NOMO-1 (cell line): ENCODE data around the gene PLXDC2.
A peak's percentile ranks its signal among the peaks of the same experiment; 100 is the strongest.
"Not testable (repeated sequence)": the region's sequence is repeated elsewhere in the genome, so short reads cannot be mapped to it uniquely, and the experiment has no call there.

Experiments used
- DNase-seq, 2 experiments: peaks; one replicate each; lab custom pipeline; 2025; ENCODE audit not compliant: unreplicated experiment in 2 of 2; lab: John Stamatoyannopoulos, UW

PLXDC2 gene

GRCh38 chr10:19970256-19970655 lies 154.0 kb downstream of the PLXDC2 start:
- DNase-seq = no peak

GRCh38 chr10:19970717-19971116 lies 154.5 kb downstream of the PLXDC2 start:
- DNase-seq = no peak

- DNase-seq = no peak
These were observed 155.3 kb downstream of the PLXDC2 start for GRCh38 chr10:19971343-19972052.

GRCh38 chr10:19974138-19974537 lies 157.9 kb downstream of the PLXDC2 start:
- DNase-seq = peak; percentile 32 to 67

- no peak for DNase-seq
These were observed 158.3 kb downstream of the PLXDC2 start for GRCh38 chr10:19974554-19974953.

GRCh38 chr10:19977097-19977521 lies 160.9 kb downstream of the PLXDC2 start:
- no peak for DNase-seq

- DNase-seq = no peak
These were observed 163.4 kb downstream of the PLXDC2 start for GRCh38 chr10:19979628-19980027.

GRCh38 chr10:19983880-19984565 lies 167.8 kb downstream of the PLXDC2 start:
- peak in 1 of 2 experiments; percentile 36 for DNase-seq

- DNase-seq = no peak
These were observed 169.5 kb downstream of the PLXDC2 start for GRCh38 chr10:19985745-19986144.

- no peak for DNase-seq
These were observed 170.4 kb downstream of the PLXDC2 start for GRCh38 chr10:19986591-19986990.

GRCh38 chr10:19987931-19988330 lies 171.7 kb downstream of the PLXDC2 start:
- no peak for DNase-seq

GRCh38 chr10:19993714-19994315 lies 177.6 kb downstream of the PLXDC2 start:
- peak in 1 of 2 experiments; percentile 40 for DNase-seq

- DNase-seq = no peak
These were observed 182.2 kb downstream of the PLXDC2 start for GRCh38 chr10:19998482-19998881.

GRCh38 chr10:19999431-19999830 lies 183.2 kb downstream of the PLXDC2 start:
- no peak for DNase-seq

GRCh38 chr10:20002026-20002425 lies 185.8 kb downstream of the PLXDC2 start:
- not testable (repeated sequence) for DNase-seq

GRCh38 chr10:20002657-20003056 lies 186.4 kb downstream of the PLXDC2 start:
- DNase-seq = no peak

GRCh38 chr10:20004087-20004523 lies 187.9 kb downstream of the PLXDC2 start:
- DNase-seq = peak; percentile 75 to 81

GRCh38 chr10:20005638-20006037 lies 189.4 kb downstream of the PLXDC2 start:
- no peak for DNase-seq

GRCh38 chr10:20006169-20006870 lies 190.1 kb downstream of the PLXDC2 start:
- no peak for DNase-seq

- DNase-seq = no peak
These were observed 191.2 kb downstream of the PLXDC2 start for GRCh38 chr10:20007426-20007825.
